Measurements from ENCODE around the gene TBC1D28.

DNA sequence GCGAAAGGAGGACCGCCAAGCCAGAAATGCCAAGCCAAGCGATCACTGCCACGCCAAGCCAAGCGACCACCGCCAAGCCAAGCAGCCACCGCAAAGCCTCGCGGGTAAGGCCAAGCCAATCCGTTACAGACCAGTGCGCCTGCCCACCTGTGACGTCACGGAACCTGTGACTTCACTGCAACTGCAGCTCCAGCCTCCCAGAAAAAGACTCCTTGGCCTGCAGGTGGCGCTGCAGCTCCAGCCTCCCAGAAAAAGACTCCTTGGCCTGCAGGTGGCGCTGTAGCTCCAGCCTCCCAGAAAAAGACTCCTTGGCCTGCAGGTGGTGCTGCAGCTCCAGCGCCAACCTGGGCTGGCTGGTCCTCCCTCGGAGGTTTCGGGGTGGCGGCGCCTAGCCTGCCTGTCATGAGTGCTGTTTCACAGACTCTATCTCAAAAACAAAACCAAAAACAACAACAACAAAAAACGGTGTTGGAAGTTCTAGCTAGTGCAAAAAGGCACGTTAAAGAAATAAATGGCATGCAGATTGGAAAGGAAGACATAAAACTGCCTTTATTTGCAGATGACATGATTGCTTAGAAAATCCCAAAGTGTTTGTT is 18.6 kb downstream of the TBC1D28 start:
- TF ChIP-seq, protein P1, sequence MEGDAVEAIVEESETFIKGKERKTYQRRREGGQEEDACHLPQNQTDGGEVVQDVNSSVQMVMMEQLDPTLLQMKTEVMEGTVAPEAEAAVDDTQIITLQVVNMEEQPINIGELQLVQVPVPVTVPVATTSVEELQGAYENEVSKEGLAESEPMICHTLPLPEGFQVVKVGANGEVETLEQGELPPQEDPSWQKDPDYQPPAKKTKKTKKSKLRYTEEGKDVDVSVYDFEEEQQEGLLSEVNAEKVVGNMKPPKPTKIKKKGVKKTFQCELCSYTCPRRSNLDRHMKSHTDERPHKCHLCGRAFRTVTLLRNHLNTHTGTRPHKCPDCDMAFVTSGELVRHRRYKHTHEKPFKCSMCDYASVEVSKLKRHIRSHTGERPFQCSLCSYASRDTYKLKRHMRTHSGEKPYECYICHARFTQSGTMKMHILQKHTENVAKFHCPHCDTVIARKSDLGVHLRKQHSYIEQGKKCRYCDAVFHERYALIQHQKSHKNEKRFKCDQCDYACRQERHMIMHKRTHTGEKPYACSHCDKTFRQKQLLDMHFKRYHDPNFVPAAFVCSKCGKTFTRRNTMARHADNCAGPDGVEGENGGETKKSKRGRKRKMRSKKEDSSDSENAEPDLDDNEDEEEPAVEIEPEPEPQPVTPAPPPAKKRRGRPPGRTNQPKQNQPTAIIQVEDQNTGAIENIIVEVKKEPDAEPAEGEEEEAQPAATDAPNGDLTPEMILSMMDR (IDR thresholded peaks at IDR 0.05) = peak; percentile 48 to 100 (median 98)
- TF ChIP-seq POLR2A (IDR thresholded peaks at IDR 0.05) = peak; percentile 63
- peak; percentile 80 for TF ChIP-seq POLR2AphosphoS5 (IDR thresholded peaks at IDR 0.05)

Measured in prostate gland (tissue), 2 donors.